HG03575 (cell line): ENCODE measurements around the gene FAM107B.
A peak's percentile ranks its signal among the peaks of the same experiment; 100 is the strongest.
"Not testable (repeated sequence)": the region's sequence is repeated elsewhere in the genome, so short reads cannot be mapped to it uniquely, and the experiment has no call there.

Experiments used
- ATAC-seq: cut with Tn5 transposase; IDR thresholded peaks from one replicate; pipeline ENCODE4 v1.9.1; 2021; ENCODE audit not compliant: unreplicated experiment, insufficient number of reproducible peaks, low FRiP score; ENCODE audit errors: extremely low read depth

FAM107B gene

GRCh38 chr10:14742815-14743214, 31.9 kb downstream of the FAM107B start:
- ATAC-seq = peak; percentile 53

GRCh38 chr10:14742382-14742781, 32.3 kb downstream of the FAM107B start:
- ATAC-seq = no peak

DNA sequence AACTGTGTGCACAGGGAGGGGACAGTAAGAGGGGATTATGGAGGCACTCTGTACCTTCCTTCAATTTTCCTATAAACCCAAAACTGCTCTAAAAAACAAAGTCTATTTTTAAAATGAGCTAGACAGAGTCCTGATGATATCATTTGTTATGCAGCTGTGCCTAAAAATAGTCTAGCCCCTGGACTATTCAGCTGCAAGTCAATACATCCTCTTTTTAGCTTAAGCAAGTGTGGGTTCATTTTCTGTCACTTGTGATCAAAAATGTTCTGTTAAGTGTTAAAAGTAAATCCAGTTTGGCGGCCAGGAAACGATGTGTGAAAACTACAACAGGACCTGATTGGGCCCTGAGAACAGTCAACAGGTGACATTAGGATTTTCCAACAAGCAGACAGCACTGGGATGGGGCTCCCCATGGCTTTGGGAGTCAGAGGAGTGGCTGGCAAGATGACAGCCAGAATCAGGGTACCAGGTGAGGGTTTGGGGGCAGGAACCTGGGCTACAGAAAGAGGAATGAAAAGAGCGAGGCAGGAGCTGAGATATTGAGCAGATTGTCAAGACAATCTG, 33.9 kb downstream of the FAM107B start:
- no peak for ATAC-seq

- ATAC-seq = no peak
Measured at GRCh38 chr10:14737808-14738545, 36.7 kb downstream of the FAM107B start.

DNA sequence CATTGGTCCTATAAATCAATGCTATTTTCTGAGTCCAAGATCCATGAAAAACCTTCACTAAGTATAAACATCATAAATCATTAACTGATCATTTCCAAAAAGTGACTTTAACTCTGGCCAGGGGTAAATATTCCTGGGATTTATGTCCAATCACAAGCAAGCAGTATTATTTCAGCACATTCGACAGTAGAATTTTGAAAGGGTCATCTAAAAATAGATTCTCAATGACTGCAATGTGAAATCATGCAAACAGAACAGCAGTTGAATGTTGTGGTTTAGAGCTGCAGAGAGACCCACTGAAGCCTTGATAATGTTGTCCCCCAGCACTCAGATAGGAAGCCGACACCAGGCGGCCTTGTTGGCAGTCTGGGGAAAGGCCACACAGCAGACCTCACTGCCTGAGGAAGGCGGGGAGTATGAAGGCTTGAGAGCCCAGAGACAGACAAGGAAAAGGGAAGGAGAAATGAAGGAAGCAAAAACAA, 38.1 kb downstream of the FAM107B start:
- ATAC-seq = no peak

- no peak for ATAC-seq
Measured at GRCh38 chr10:14736043-14736442, 38.7 kb downstream of the FAM107B start.

DNA sequence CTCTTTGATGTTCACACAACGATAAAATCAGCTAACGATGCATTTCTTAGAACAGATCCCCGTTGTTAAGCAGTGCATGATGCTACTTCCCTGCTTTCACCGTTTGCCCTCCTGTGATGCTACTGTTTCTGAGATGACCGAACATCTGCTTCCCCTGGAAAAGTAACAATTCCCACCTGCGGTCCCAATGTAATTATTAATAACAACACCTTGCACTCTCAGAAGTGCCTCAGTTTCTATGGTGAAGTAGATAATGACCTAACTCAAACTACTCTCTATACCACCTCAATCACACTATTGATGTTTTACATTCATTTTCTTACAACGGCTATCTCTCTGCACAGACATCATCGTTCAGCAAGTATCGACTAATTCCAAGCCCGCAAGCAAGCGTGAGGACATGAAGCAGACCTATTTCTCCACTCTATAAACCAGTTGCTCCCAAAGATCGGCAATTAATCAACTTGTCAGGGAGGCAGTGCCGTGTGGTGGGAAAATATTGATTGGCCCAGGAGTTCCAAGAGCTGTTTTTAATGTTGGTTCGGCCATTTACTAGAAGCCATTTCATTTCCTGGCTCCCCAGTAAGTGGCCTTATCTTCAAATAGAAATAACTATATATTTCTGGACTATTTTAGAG, 42.7 kb downstream of the FAM107B start:
- no peak for ATAC-seq

DNA sequence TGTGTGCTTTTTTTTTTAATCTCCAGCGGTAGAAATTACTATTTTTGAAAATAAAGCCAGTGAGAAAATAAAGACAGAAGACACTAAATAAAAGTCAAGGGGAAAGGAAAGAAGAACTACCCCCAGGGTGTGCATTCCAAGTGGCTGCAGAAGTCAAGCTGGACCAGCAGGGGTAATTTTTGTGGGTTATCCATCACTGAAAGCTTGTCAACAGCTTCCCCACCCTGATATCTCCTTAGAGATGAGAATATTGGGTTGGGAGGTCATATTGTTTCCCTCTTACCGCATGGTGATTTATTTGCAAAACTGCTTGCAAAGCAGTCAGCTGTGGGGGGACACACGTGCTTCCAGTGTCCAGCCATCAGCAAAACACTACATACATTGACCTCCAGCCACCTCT, 46.4 kb downstream of the FAM107B start:
- ATAC-seq = no peak

DNA sequence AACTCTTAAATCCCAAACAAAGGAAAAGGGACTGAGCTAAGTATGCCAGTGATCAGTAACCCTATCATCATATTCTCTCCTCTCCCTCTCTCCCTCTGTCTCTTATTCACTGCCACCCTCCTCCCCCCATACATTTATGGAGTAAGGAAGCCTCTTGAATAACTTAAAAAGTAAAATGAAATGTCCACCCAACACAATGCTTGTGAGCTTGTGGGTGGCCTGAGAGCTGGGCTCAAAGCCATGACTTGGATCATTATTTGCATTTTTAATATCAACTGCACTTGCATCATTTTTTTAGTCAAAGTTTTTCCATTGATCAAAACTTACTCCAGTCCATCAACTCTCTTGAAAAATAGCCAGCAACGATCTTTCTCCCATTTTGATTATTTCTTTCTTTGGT, 46.8 kb downstream of the FAM107B start:
- no peak for ATAC-seq

- ATAC-seq = no peak
Measured at GRCh38 chr10:14727465-14727864, 47.2 kb downstream of the FAM107B start.

DNA sequence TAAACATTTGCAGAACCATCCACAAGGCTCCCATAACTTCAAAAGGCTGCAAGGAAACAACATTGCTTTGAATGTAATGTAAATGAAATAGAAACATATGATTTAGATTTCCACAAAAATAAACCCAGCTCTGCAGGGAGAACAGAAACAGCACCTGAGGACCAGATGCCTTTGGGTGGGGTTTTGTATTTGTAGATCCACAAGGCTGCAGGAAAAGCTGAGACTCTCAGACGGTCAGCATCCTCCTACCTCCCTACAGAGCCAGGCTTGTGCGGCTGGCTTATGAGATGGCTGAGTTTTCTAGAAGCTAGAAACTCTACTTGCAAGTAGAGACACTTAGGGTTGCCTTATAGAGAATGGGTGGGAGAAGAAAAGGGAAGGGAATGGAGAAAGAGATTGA, 49.8 kb downstream of the FAM107B start:
- ATAC-seq = no peak

DNA sequence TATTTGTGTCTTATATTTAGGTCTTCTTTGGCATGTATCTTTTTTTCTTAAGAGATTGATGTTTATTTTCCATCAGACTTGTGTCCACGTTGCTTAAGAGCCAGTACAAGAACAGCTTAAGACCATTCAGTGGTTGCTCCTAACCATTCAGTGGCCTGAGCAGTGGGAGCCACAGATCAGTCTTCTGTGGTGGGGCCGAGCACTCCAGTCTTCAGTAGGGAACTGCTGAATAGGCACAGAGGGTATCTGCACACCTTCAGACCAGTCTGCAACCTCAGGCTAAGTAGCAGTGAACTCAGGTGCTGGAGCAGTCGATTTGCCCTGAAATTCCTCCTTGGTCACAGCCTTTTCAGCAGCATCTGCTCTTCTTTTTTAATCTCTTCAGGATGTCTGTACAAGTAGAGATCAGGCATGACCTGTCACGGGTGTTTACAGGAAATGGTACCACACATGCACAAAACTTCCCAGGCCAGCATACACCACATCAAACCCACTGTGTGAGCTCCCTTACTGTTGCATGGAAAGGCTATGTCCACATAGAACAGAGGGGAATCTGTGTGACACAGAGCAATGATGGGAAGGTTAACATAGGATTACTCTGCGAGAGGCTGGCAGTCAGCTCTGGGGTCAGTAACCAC, 51.5 kb downstream of the FAM107B start:
- ATAC-seq = no peak

GRCh38 chr10:14717552-14717951, 57.1 kb downstream of the FAM107B start:
- ATAC-seq = no peak

- no peak for ATAC-seq
Measured at GRCh38 chr10:14712991-14713424, 61.7 kb downstream of the FAM107B start.

DNA sequence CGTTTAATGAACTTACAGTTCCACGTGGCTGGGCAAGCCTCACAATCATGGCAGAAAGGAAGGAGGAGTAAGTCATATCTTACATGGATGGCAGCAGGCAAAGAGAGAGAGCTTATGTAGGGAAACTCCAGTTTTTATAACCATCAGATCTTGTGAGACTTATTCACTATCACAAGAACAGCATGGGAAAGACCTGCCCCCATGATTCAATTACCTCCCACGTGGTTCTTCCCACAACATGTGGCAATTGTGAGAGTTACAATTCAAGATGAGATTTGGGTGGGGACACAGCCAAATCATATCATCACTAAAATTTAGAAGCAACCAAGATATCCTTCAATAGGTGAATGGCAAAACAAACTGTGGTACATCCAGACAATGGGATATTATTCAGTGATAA, 65.4 kb downstream of the FAM107B start:
- ATAC-seq = not testable (repeated sequence)

DNA sequence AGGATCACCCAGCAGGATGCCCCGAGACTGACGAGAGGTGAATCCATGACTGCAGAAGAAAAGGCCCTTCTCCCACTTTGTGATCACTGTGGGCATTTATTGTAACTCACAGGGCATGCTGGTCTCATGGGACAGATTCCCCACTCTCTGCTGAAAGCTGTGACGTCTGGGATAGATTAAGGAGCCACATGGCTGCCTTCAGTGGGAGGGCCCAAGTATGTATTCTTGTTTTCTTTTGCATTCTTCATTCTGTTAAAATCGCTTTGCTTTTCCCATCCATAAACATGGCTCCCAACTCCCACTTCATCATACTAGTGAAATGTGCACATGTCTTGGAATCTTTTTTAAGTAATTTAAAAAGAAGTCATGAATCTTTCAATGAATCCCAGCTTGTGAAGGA, 67.2 kb downstream of the FAM107B start:
- no peak for ATAC-seq

- ATAC-seq = no peak
Measured at GRCh38 chr10:14705548-14706230, 69.0 kb downstream of the FAM107B start.

GRCh38 chr10:14703631-14704001, 71.1 kb downstream of the FAM107B start:
- no peak for ATAC-seq

DNA sequence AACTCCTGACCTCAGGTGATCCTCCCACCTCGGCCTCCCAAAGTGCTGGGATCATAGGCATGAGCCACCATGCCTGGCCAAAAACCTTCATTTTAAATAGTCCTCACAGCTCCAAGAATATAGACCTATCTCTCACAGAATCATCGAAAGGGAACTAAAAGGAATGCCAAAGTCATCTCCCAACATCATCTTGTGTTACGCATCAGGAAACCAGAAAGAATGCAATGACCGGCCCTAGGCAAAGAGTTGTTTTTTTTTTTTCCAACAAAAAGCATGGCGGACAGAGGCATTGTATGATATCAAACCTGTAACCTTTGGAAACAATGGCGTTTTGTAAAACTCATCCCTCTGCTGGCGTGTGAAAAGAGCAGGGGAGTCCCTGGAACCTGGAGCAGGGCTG, 73.2 kb downstream of the FAM107B start:
- no peak for ATAC-seq
